CD4-positive, alpha-beta T cell (primary cell): Measurements from ENCODE around the gene ZBTB7C. TPM values are rescaled to one million over a fixed set of nuclear protein-coding genes. Genes with fewer than 3 reads are reported as not detected.

Experiments
- ATAC-seq: fragments of 200-7000 bp; cut with Tn5 transposase; one replicate; pipeline ENCODE4 v1.10.0; 2022; ENCODE audit warnings: mild to moderate bottlenecking; ENCODE audit not compliant: poor library complexity
- CTCF ChIA-PET: fragments of 350-600 bp; sonication (Branson Sonifier 250); formaldehyde crosslinking; loops from one replicate; lab custom pipeline; 2021; ENCODE audit warnings: antibody characterized with exemption, inconsistent platforms; lab: Charles Lee
- POLR2A ChIA-PET: fragments of 350-600 bp; sonication (Branson Sonifier 250); formaldehyde crosslinking; loops from one replicate; lab custom pipeline; 2021; ENCODE audit warnings: antibody characterized with exemption, inconsistent platforms; lab: Charles Lee
- DNase-seq, 14 experiments: peaks; one replicate each; pipeline ENCODE4 v3.0.0-alpha.2; 2013 to 2020; ENCODE audit warnings: mixed read lengths in 2 of 14
- H3K27ac ChIP-seq, 2 donors: one replicate each; pipeline versions ENCODE4 v1.5.1 to v1.7.0; 2013; ENCODE audit warnings: low read length in 2 of 2, low read depth in 1 of 2, mild to moderate bottlenecking in 1 of 2
- H3K27me3 ChIP-seq, 2 experiments: 1 replicate in 1 of 2; 2 replicates in 1 of 2; pipeline versions ENCODE4 v1.6.1 to v1.7.0; 2013; ENCODE audit warnings: low read length in 2 of 2, control low read depth in 1 of 2, mild to moderate bottlenecking in 1 of 2, moderate library complexity in 1 of 2; ENCODE audit not compliant: insufficient read depth in 2 of 2, control insufficient read depth in 1 of 2
- H3K36me3 ChIP-seq: one replicate; pipeline ENCODE4 v1.6.1; 2013; ENCODE audit warnings: low read length, control low read depth; ENCODE audit not compliant: insufficient read depth
- H3K4me1 ChIP-seq: one replicate; pipeline ENCODE4 v1.6.1; 2013; ENCODE audit warnings: low read length, control low read depth; ENCODE audit not compliant: insufficient read depth
- H3K4me3 ChIP-seq: one replicate; pipeline ENCODE4 v1.5.1; 2013; ENCODE audit warnings: mild to moderate bottlenecking, low read length, moderate library complexity
- H3K9me3 ChIP-seq, 2 experiments: 1 replicate in 1 of 2; 2 replicates in 1 of 2; pipeline versions ENCODE4 v1.6.1 to v1.7.0; 2013; ENCODE audit warnings: low read length in 2 of 2, mild to moderate bottlenecking in 2 of 2, control low read depth in 1 of 2, moderate library complexity in 1 of 2; ENCODE audit not compliant: control insufficient read depth in 1 of 2, insufficient read depth in 1 of 2
- H3K27ac Mint-ChIP-seq: one replicate; pipeline ENCODE4 v1.8.0; 2020; ENCODE audit warnings: mixed read lengths
- H3K27me3 Mint-ChIP-seq: one replicate; pipeline ENCODE4 v1.8.0; 2021; ENCODE audit warnings: mixed read lengths
- H3K36me3 Mint-ChIP-seq: one replicate; pipeline ENCODE4 v1.8.0; 2021; ENCODE audit warnings: low read depth, mixed read lengths
- H3K4me1 Mint-ChIP-seq: one replicate; pipeline ENCODE4 v1.8.0; 2021; ENCODE audit warnings: low read depth, mixed read lengths
- H3K4me3 Mint-ChIP-seq: one replicate; pipeline ENCODE4 v1.8.0; 2020; ENCODE audit warnings: mild to moderate bottlenecking, mixed read lengths
- H3K9me3 Mint-ChIP-seq: one replicate; pipeline ENCODE4 v1.8.0; 2020; ENCODE audit warnings: mixed read lengths
- intact Hi-C, 2 experiments: fragments of 100-400 bp; cut with DNase I in 1 of 2; cut with micrococcal nuclease in 1 of 2; formaldehyde crosslinking; loops; one replicate each; pipeline versions ENCODE4 v1.15.1 to v1.9.0; 2023 to 2025; cut with DNase I, micrococcal nuclease
- total RNA-seq, 174 experiments: library from RNA in 2 of 174; stranded (reverse) in 2 of 174; gene quantifications; one replicate each; pipeline ENCODE4 v1.2.3 and lab custom pipeline; 2021 to 2026
- TF ChIP-seq, protein P1 (sequence below): fragments of 200-600 bp; IDR thresholded peaks from one replicate; pipeline ENCODE4 v1.8.0; 2022; ENCODE audit warnings: antibody characterized with exemption, mild to moderate bottlenecking

The ZBTB7C gene
- total RNA-seq, 2 experiments from 2014 or later, result not detected

DNA sequence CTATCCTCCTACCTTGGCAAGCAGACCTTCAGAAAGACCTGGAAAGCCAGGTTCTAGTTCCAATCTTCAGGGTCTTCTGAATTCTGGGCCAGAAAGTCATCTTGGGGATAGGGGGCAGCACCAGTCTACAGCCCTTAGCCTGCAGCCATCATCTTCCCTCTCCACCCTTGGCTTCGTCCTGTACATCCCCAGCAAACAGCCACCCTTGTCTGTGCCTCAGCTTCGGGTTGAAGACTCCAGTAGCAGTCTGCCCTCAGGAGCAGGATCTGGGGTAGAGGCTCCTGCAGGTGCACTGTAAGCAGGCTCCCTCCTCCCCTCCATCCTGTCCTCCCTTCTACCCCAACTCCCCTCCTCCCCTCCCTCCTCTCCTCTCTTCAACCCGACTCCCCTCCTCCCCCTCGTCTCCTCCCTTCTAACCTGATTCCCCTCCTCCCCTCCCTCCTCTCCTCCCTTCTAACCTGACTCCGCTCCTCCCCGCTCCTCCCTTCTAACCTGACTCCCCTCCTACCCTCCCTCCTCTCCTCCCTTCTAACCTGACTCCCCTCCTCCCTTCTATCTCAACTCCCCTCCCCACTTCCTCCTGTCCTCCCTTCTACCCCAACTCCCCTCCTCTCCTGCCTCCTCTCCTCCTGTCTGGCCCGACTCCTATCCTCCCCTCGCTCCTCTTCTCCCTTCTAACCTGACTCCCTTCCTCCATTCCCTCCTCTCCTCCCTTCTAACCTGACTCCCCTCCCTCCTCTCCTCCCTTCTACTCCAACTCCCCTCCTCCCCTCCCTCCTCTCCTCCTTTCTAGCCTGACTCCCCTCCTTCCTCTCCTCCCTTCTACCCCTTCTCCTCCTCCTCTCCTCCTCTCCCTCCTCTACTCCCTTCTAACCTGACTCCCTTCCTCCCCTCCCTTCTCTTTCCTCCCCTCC lies 388.6 kb downstream of the ZBTB7C start:
- TF ChIP-seq, protein P1, sequence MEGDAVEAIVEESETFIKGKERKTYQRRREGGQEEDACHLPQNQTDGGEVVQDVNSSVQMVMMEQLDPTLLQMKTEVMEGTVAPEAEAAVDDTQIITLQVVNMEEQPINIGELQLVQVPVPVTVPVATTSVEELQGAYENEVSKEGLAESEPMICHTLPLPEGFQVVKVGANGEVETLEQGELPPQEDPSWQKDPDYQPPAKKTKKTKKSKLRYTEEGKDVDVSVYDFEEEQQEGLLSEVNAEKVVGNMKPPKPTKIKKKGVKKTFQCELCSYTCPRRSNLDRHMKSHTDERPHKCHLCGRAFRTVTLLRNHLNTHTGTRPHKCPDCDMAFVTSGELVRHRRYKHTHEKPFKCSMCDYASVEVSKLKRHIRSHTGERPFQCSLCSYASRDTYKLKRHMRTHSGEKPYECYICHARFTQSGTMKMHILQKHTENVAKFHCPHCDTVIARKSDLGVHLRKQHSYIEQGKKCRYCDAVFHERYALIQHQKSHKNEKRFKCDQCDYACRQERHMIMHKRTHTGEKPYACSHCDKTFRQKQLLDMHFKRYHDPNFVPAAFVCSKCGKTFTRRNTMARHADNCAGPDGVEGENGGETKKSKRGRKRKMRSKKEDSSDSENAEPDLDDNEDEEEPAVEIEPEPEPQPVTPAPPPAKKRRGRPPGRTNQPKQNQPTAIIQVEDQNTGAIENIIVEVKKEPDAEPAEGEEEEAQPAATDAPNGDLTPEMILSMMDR, result no peak

DNA sequence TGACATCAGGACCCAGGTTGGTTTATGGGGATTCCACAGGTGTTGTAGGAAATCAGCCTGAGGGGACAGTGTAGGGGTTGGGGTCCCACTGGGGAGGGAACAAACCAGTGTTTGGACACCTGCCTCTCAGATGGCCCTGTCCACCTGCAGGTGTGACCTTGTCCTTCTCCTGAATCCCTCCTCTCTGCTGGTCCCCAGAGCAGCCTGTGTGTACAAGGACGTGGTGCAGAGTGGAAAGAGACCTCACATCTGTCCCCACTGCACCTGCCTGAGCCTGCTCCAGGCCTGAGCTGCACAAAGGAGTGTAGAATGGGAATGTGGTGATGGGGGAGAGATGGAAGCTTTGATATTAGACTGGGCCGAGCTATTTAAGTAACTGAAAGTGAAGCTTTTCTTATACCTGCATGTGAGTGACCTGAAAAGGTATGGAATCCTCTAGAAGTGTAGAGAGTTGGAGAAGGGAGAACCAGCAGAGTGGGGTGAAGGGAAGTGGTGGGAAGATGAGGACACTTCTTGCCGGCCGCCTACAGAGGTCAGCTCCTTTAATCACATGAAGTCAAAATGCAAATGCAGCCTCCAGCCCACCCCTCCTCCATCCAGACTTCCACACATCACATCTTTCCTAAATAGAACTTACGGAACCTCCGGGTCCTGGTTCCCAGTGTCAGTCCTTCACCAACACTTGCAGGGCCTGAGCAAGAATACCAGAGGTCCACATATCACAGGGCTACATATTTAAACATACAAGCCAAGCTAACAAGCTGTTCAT lies 389.4 kb downstream of the ZBTB7C start:
- intact Hi-C loops, result no loop called here
- ATAC-seq (no peak), DNase-seq (no peak)
- Histone ChIP-seq H3K4me1 (no peaks in the 10 kb centered on the region), H3K36me3 (no peaks in the 10 kb centered on the region), H3K27me3 (peaks cover 7 to 20% of the 10 kb centered on the region in 2 experiments), H3K9me3 (peaks cover 0 to 3% of the 10 kb centered on the region in 2 experiments), H3K4me3 (no peak overlapping the region), H3K27ac (no peak overlapping the region)
- Mint-ChIP-seq H3K27me3 (peaks cover 40% of the 10 kb centered on the region), H3K4me3 (no peak overlapping the region), H3K27ac (no peak overlapping the region), H3K9me3 (no peaks in the 10 kb centered on the region), H3K36me3 (no peaks in the 10 kb centered on the region), H3K4me1 (peaks cover 5% of the 10 kb centered on the region)
- POLR2A ChIA-PET, result no interaction called here
- CTCF ChIA-PET, result no interaction called here
- TF ChIP-seq, protein P1, result no peak

More for the DNA sequence above, 388.6 kb downstream of the ZBTB7C start:
- H3K27ac ChIP-seq, result no peak overlapping the region
- H3K27me3 ChIP-seq, result peaks cover 7 to 20% of the 10 kb centered on the region in 2 experiments
- Mint-ChIP-seq H3K4me3 (no peak overlapping the region), H3K36me3 (no peaks in the 10 kb centered on the region), H3K9me3 (no peaks in the 10 kb centered on the region), H3K27ac (no peak overlapping the region), H3K27me3 (peaks cover 49% of the 10 kb centered on the region), H3K4me1 (peaks cover 5% of the 10 kb centered on the region)
- ChIA-PET CTCF (no interaction called here), POLR2A (no interaction called here)
- no peak for DNase-seq
- H3K9me3 ChIP-seq, result no peaks in the 10 kb centered on the region
- H3K4me1 ChIP-seq, result no peaks in the 10 kb centered on the region
- no peak overlapping the region for H3K4me3 ChIP-seq
- H3K36me3 ChIP-seq, result no peaks in the 10 kb centered on the region
- intact Hi-C loops, result no loop called here
- ATAC-seq, result no peak

DNA sequence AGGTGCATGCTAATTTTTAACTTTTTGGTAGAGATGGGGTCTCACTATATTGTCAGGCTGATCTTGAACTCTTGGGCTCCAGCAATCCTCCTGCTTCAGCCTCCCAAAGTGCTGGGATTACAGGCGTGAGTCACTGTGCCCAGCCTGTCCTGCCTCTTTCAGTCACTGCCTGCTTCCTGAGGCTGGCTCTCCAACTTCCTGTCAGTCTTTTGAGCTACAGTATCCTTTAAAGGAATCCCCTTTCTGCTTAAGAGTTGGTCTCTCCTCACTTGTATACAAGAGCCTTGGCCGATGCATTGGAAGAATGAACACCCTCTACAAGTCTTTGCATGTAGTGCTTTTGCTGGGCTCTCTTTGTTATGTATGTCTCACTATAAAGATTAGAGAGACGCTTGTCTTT lies 390.3 kb downstream of the ZBTB7C start:
- Mint-ChIP-seq H3K27me3 (peaks cover 36% of the 10 kb centered on the region), H3K4me1 (peaks cover 5% of the 10 kb centered on the region), H3K4me3 (no peak overlapping the region), H3K27ac (no peak overlapping the region), H3K9me3 (no peaks in the 10 kb centered on the region), H3K36me3 (no peaks in the 10 kb centered on the region)
- ChIA-PET CTCF (no interaction called here), POLR2A (no interaction called here)
- no peaks in the 10 kb centered on the region for H3K36me3 ChIP-seq
- ATAC-seq (no peak), DNase-seq (no peak)
- no peak overlapping the region for H3K27ac ChIP-seq
- TF ChIP-seq, protein P1, result no peak
- H3K9me3 ChIP-seq, result peaks cover 0 to 6% of the 10 kb centered on the region in 2 experiments
- peaks cover 5 to 20% of the 10 kb centered on the region in 2 experiments for H3K27me3 ChIP-seq
- intact Hi-C loops, result no loop called here
- no peaks in the 10 kb centered on the region for H3K4me1 ChIP-seq
- no peak overlapping the region for H3K4me3 ChIP-seq
